HG03439 (cell line): ENCODE results near the gene EEFSEC.

Source experiments
- ATAC-seq: cut with Tn5 transposase; IDR thresholded peaks from one replicate; pipeline ENCODE4 v1.9.1; 2021; ENCODE audit warnings: mild to moderate bottlenecking, moderate library complexity; ENCODE audit not compliant: unreplicated experiment

The EEFSEC gene

GRCh38 chr3:128240232-128240631 lies 87.0 kb downstream of the EEFSEC start:
- ATAC-seq: no peak

- ATAC-seq: no peak
Observed at GRCh38 chr3:128241741-128242140, 88.5 kb downstream of the EEFSEC start.

GRCh38 chr3:128242818-128243601 lies 89.7 kb downstream of the EEFSEC start:
- no peak for ATAC-seq

- no peak for ATAC-seq
Observed at GRCh38 chr3:128243602-128244504, 90.6 kb downstream of the EEFSEC start.

GRCh38 chr3:128245460-128245859 lies 92.2 kb downstream of the EEFSEC start:
- no peak for ATAC-seq

- ATAC-seq: no peak
Observed at GRCh38 chr3:128247666-128248409, 94.6 kb downstream of the EEFSEC start.

- ATAC-seq: no peak
Observed at GRCh38 chr3:128252083-128252482, 98.8 kb downstream of the EEFSEC start.

- no peak for ATAC-seq
Observed at GRCh38 chr3:128253150-128253549, 99.9 kb downstream of the EEFSEC start.

GRCh38 chr3:128254066-128254590 lies 100.8 kb downstream of the EEFSEC start:
- ATAC-seq: no peak

GRCh38 chr3:128254967-128255366 lies 101.7 kb downstream of the EEFSEC start:
- ATAC-seq: no peak

- no peak for ATAC-seq
Observed at GRCh38 chr3:128256131-128256530, 102.8 kb downstream of the EEFSEC start.

GRCh38 chr3:128257632-128258031 lies 104.4 kb downstream of the EEFSEC start:
- ATAC-seq: no peak

GRCh38 chr3:128260275-128260674 lies 107.0 kb downstream of the EEFSEC start:
- no peak for ATAC-seq

- no peak for ATAC-seq
Observed at GRCh38 chr3:128262457-128262856, 109.2 kb downstream of the EEFSEC start.

- no peak for ATAC-seq
Observed at GRCh38 chr3:128263118-128263517, 109.8 kb downstream of the EEFSEC start.

- ATAC-seq: no peak
Observed at GRCh38 chr3:128263946-128264345, 110.7 kb downstream of the EEFSEC start.

GRCh38 chr3:128266453-128266852 lies 113.2 kb downstream of the EEFSEC start:
- no peak for ATAC-seq

GRCh38 chr3:128267541-128267940 lies 114.3 kb downstream of the EEFSEC start:
- no peak for ATAC-seq

- ATAC-seq: no peak
Observed at GRCh38 chr3:128269006-128269775, 115.9 kb downstream of the EEFSEC start.

- ATAC-seq: no peak
Observed at GRCh38 chr3:128269796-128270195, 116.5 kb downstream of the EEFSEC start.
